Mesothelial cell of epicardium (in vitro differentiated cells): Measurements from ENCODE around the gene DENND1A. TPM values are rescaled to one million over a fixed set of nuclear protein-coding genes. Genes with fewer than 3 reads are reported as not detected.

Source experiments
- DNase-seq, 2 experiments: peaks; one replicate each; pipeline ENCODE4 v3.0.0; 2021; ENCODE audit warnings: low spot score in 2 of 2; ENCODE audit not compliant: unreplicated experiment in 2 of 2
- H3K27ac Mint-ChIP-seq: 2 replicates; pipeline ENCODE4 v1.8.0; 2021; ENCODE audit warnings: mixed read lengths
- H3K27me3 Mint-ChIP-seq: 2 replicates; pipeline ENCODE4 v1.8.0; 2021; ENCODE audit warnings: low read depth, mixed read lengths
- H3K36me3 Mint-ChIP-seq: 2 replicates; pipeline ENCODE4 v1.8.0; 2021; ENCODE audit warnings: mixed read lengths
- H3K4me1 Mint-ChIP-seq: 2 replicates; pipeline ENCODE4 v1.8.0; 2021; ENCODE audit warnings: mixed read lengths
- H3K4me3 Mint-ChIP-seq: 2 replicates; pipeline ENCODE4 v1.8.0; 2021; ENCODE audit warnings: mild to moderate bottlenecking, moderate library complexity, mixed read lengths
- H3K9me3 Mint-ChIP-seq: 2 replicates; pipeline ENCODE4 v1.8.0; 2021; ENCODE audit warnings: mixed read lengths
- total RNA-seq: library from RNA; stranded (reverse); gene quantifications from 3 replicates; pipeline ENCODE4 v1.2.1, GENCODE V29; 2021
- TF ChIP-seq, protein P1 (sequence below): fragments of 200-600 bp; sonication (generic); IDR thresholded peaks from one replicate; pipeline ENCODE4 v1.5.0; 2021; ENCODE audit warnings: antibody characterized with exemption; ENCODE audit not compliant: unreplicated experiment

The DENND1A gene
- total RNA-seq, 1 donor from 2014 or later: 23.4 TPM

DNA sequence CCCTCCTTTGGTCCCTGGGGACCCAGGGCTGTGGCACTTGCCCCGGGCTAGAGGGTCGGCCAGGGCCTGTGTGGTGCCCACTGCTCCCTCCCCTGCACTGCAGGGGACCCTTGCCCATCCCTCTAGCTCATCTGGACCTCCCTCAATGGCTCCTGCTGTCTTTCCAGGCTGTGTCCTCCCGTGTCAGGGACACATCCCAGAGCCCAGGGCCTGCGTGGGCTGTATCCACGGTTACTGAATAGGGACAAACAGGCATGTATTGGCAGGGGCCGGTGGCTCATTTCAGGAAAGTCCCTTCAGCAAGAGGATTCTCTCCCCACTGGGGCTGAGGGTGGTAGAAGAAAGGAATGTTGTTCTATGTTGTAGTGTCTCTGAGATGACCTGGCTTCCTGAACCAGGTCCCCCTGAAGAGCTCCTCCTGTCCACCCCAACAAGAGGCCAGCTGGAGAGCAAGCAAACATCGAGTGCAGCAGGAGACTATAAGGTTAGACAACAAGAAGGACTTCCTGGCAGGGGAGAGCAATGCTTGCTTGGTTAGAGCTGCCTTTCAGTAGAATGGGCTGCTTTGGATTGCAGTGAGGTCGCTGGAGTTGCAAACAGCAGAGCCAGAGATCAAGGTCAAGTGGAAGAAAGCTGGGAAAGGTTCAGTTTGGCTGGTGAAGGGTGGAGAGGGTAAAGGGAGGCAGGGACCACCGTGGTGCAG lies 575.0 kb downstream of the DENND1A start:
- Mint-ChIP-seq H3K36me3 (no peaks in the 10 kb centered on the region), H3K4me3 (peak overlapping the region; percentile 27), H3K9me3 (no peaks in the 10 kb centered on the region), H3K4me1 (peaks cover 48% of the 10 kb centered on the region), H3K27ac (no peak overlapping the region), H3K27me3 (peaks cover 24% of the 10 kb centered on the region)
- no peak for DNase-seq
- TF ChIP-seq, protein P1, sequence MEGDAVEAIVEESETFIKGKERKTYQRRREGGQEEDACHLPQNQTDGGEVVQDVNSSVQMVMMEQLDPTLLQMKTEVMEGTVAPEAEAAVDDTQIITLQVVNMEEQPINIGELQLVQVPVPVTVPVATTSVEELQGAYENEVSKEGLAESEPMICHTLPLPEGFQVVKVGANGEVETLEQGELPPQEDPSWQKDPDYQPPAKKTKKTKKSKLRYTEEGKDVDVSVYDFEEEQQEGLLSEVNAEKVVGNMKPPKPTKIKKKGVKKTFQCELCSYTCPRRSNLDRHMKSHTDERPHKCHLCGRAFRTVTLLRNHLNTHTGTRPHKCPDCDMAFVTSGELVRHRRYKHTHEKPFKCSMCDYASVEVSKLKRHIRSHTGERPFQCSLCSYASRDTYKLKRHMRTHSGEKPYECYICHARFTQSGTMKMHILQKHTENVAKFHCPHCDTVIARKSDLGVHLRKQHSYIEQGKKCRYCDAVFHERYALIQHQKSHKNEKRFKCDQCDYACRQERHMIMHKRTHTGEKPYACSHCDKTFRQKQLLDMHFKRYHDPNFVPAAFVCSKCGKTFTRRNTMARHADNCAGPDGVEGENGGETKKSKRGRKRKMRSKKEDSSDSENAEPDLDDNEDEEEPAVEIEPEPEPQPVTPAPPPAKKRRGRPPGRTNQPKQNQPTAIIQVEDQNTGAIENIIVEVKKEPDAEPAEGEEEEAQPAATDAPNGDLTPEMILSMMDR: no peak

DNA sequence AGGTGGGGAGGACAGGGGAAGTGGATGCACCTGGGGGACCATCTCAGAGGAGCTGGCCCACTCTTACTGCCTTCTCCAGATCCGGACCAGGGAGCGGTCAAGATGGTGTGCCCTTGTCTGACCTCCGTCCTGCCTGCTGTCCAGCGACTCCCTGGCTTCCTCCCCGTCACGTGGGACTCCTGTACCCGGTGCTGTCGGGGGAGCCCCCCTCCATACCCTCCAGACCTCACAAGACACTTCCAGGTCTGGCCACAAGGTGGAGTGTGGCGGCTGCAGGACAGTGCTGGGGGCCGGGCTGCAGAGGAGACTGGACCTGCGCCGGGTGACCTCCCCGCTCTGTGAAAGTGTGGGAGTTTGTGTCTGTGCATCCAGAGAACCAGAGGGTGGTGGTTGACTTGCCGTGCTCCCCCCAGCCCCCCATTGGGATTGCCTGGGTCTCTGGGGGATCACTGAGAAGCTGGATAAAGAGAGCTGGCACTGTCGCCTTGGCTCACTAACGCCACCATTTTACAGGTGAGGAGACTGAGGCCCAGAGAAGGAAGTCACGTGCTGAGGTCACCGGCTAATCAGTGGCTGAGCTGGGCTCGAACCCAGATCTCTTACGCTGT lies 575.8 kb downstream of the DENND1A start:
- Mint-ChIP-seq H3K27me3 (peaks cover 24% of the 10 kb centered on the region), H3K27ac (no peak overlapping the region), H3K4me1 (peaks cover 39% of the 10 kb centered on the region), H3K9me3 (no peaks in the 10 kb centered on the region), H3K36me3 (no peaks in the 10 kb centered on the region), H3K4me3 (no peak overlapping the region)
- peak; percentile 56 to 83 for DNase-seq
- TF ChIP-seq, protein P1: peak; percentile 94

DNA sequence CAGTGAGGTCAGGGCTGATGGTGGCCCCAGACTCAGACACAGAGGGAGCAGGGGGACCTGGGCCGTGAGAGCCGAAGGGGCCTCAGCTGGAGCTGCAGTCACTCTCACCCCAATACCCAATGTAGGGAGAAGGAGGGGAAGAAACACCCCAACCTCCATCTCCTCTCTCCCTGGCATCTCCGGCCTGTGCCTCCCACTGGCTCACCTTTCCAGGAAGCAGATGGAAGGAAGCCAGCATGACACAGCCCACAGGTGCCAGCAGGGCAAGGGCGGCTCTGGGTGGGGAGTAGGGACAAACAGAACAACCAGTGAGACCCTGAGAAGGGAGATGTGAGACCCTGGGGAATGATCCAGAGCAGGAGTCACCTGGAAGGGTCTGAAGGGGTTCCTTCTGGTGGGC lies 576.9 kb downstream of the DENND1A start:
- no peak overlapping the region for H3K27ac Mint-ChIP-seq
- DNase-seq: no peak

DNA sequence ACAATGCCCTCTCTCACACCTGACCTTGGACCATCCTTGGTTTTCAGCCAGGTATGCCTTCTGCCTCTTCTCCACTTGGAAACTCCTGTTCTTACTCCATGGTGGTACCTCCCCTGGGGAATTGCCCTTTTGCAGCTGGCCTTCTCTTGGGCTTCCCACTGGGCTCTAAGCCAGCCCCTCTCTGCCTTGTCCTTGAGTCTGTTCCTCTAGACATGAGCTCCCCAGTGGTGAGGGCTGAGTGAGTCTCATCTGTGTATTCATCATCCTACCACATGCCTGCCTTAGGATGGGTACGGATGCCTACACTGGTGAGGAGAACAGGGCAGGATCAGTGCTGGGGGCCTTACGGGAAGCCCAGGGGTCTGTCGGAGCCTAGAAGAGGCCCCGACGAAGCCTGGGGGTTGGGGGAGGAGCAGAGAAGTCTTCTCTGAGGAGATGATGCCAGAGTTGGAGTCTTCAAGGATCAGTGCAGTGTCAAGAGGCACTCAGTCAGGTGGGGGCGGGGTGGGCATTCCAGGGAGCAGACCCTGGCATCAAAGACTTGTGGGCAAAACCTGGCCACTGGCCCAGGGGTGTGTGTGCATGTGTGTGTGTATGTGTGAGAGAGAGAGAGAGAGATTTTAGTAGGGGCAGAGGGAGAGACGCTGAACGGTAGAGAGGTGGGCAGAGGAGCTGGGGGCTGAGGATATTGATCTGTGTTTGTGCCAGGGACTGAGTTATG lies 579.2 kb downstream of the DENND1A start:
- Mint-ChIP-seq H3K36me3 (no peaks in the 10 kb centered on the region), H3K27ac (no peak overlapping the region), H3K27me3 (peaks cover 24% of the 10 kb centered on the region), H3K4me1 (peaks cover 17% of the 10 kb centered on the region), H3K9me3 (no peaks in the 10 kb centered on the region), H3K4me3 (no peak overlapping the region)
- no peak for DNase-seq
- TF ChIP-seq, protein P1: no peak

More for the DNA sequence above, 576.9 kb downstream of the DENND1A start:
- Mint-ChIP-seq H3K4me1 (peaks cover 29% of the 10 kb centered on the region), H3K27me3 (peaks cover 24% of the 10 kb centered on the region), H3K9me3 (no peaks in the 10 kb centered on the region), H3K4me3 (no peak overlapping the region), H3K36me3 (no peaks in the 10 kb centered on the region)
- TF ChIP-seq, protein P1: no peak

DNA sequence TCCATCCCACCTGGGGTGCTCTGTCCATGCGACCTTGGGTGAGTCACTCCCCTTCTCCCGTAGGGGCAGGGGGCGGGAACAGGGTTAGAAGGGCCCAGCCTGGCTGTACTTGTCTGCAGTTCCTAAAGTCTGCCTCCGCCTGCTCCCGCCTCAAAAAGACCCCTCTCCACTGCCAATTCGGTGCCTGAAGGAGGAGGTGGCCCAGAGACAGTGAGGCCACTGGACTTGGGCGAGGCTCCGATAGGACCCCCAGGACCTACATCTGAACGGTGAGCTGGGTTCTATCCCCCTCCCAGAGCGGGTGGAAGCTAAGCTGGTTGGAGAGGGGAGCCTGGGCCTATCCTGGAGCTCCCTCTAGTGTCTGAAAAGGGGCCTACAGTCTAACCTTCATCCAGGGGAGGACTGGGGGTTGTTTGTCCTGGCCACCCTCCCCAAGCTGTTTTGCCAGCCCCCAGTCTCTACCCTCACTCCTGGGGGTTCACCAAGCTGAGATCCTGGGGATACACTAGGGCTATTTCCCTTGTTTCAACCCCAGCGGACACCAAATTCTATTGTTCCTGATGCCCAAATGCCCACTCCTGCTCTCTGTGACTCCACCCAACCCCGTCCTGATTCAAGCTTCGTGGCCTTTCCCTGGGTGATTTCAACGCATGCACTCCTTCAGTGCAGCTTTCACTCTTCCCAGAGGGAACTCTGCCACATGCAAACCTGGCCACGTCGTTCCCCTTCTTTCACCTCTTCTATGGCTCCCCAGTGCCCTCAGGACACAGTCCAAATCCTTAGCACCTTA lies 580.0 kb downstream of the DENND1A start:
- H3K4me1 Mint-ChIP-seq: peaks cover 14% of the 10 kb centered on the region
- H3K27ac Mint-ChIP-seq: no peak overlapping the region
- peak in 1 of 2 experiments; percentile 80 for DNase-seq
- H3K4me3 Mint-ChIP-seq: no peak overlapping the region
- peaks cover 24% of the 10 kb centered on the region for H3K27me3 Mint-ChIP-seq
- H3K9me3 Mint-ChIP-seq: no peaks in the 10 kb centered on the region
- no peaks in the 10 kb centered on the region for H3K36me3 Mint-ChIP-seq
- TF ChIP-seq, protein P1: peak; percentile 83
